ENCODE data around the gene TRIM28.

DNA sequence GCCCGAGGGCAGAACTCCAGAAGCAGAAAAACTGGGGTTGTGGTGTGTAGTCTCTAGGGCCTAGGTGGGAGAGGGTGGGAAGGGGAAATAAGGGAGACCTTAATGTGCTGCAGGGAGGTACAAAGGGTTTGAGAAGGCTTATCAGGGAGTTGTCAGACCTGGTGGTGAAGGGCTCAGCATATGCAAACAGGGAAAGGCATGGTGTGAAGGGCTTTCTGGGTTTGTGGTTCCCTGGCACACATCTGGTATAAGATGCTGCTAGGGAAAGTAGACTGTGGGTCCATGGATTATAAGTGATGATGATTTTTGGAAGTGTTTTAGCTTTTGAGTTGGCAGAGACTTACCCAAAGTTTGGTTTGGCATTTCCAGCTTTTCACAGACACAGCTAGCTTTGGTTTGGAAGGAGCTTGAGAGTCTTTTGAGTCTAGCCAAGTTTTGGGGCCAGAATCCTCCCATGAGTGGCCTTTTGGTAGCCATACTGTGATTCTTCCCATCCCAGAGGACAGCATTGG is 2.2 kb downstream of the TRIM28 start:
- TF ChIP-seq SP1 (IDR thresholded peaks at IDR 0.05) (no peak), EGR1 (IDR thresholded peaks at IDR 0.05; ENCODE audit: low read depth in 2 of 2) (no peak), YY1 (IDR thresholded peaks at IDR 0.05) (no peak)
- TF ChIP-seq, protein P1, sequence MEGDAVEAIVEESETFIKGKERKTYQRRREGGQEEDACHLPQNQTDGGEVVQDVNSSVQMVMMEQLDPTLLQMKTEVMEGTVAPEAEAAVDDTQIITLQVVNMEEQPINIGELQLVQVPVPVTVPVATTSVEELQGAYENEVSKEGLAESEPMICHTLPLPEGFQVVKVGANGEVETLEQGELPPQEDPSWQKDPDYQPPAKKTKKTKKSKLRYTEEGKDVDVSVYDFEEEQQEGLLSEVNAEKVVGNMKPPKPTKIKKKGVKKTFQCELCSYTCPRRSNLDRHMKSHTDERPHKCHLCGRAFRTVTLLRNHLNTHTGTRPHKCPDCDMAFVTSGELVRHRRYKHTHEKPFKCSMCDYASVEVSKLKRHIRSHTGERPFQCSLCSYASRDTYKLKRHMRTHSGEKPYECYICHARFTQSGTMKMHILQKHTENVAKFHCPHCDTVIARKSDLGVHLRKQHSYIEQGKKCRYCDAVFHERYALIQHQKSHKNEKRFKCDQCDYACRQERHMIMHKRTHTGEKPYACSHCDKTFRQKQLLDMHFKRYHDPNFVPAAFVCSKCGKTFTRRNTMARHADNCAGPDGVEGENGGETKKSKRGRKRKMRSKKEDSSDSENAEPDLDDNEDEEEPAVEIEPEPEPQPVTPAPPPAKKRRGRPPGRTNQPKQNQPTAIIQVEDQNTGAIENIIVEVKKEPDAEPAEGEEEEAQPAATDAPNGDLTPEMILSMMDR (IDR thresholded peaks at IDR 0.05; ENCODE audit: low read depth, low read length, missing input control), result no peak
